Measurements from ENCODE around the gene TNIP1.

TNIP1 gene

DNA sequence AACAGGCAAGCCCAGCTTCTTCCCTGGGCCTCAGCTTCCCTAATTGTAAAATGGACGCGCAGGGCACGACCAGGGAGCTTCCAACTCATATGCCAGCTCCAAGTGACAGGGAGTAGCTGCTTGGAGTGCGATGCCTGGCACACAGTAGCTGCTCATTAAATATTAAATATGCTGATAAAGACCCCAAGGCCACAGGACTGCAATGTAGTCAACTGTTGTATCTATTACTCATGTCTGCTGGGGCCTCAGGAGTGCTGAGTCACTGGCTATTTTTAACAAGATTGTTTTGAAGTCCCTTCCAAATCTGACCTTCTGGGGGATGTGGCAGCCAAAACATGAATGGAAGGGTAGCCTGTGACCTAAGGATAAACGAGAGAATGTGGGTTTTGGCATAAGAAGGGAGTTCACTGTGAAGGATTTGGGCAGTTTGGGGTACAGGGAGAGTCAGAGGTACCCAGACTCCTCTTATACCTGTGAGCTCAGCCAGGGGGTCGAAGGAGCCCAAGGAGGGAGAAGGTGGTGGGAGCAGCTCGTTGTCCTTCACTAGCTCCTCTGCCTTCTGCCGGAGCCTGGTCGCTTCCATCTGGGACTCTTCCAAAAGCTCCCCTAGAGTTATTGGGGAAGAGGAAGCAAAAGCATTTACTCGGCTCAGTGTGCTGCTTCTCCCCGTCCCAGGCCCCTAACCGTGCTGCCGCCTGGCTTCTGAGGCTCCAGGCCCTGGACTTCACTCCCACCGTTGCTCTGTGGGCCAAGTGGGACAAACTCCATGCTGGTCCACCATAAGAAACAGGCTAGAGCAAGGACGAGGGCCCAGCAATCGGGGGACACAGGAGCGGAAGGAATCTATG, 17.5 kb downstream of the TNIP1 start:
- no peak for DNase-seq

DNA sequence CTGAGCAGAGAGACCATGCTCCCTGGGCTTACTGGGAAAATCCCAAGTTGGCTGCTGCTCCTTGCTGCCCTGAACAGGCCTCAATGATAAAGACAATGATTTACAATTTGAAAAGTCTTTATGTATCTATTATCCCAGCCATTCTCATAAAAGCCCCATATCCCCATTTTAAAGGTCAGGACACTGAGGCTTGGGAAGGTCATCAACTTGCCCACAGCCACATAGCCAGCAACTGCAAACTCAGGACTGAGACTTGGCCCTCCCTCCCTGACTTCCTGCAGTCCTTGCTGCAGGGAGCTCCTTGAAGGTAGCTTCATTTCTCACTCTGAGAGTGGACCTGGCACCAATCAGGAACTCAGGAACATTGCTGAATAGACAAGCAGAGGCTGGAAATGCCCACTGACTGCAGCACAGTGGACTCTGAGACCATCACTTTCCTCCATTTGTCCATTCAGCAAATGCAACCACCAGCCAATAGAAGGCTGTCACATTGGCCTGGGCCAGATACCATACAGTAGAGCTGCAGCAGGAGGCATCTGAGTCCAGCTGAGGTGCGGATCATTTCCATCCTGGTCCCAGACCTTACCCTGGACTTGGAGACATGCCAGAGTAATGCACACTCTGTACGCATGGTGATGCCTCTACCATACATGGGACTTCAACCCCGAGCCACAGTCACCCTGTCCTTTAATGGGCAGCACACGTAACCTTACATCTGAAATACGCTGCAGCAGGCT, 18.3 kb downstream of the TNIP1 start:
- DNase-seq, result no peak

DNA sequence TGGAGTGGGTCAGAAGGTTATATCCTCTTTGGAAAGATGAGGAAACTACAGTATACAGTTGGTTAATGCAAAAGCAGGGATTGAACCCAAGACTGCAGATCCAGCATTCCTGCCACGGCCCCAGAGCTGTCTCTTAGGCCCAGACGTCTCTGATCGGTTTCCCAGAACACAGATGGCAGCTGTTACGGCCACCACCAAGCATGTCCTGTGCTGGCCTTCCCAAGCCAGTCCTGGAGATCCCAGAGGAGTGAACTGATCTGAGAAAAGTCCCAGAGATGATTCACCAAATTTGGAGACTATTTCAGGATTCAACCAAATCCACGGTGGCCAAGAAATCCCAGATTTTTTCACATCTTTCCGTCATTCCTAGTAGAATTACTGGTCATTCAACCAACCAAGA, 20.1 kb downstream of the TNIP1 start:
- no peak for DNase-seq

DNA sequence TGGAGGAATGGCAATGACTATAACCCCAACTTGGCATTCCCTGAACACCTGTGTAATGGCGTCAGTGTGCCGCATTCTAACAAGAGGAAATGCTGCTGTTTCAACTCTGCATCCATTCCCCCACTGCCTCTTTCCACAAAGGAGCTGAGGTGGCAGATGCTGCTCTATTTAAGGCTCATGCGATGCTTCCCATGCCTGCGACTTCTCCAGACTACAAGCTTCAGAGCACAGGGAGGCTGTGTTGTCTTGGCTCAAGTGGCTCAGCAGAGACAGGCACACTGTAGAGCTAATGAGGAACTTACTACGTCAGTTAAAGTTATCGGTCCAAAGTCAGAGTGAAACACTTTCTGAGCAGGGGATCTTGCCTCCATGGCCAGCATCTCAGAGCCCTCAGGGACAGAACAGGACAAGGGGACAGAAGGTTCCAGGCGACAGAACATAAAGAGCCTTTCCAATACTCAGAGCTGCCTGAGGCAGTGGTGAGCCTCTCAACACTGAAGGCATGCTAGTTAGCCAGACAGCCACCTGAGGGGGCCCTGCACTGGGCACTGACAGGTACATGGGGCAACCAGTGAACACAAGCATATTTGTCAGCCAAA, 21.8 kb downstream of the TNIP1 start:
- no peak for DNase-seq

DNA sequence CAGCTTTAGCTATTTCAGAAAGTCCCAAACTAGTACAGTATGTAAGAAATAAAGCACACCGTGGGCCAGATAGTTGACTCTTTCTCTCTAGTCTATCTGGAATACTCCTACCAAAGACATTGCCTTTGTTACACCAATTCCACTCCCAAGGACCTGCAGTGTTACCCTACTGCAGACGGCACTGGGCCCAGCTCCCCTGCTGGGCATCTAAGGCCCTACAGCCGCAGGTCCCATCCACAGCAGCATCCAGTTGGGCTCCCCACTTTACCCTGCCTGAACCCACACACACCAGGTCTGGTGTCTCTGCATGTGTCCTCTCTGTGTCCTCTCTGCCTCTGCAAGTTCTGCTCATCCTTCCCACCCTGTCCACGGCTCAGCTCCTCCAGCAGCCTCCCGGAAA, 22.5 kb downstream of the TNIP1 start:
- DNase-seq, result no peak

DNA sequence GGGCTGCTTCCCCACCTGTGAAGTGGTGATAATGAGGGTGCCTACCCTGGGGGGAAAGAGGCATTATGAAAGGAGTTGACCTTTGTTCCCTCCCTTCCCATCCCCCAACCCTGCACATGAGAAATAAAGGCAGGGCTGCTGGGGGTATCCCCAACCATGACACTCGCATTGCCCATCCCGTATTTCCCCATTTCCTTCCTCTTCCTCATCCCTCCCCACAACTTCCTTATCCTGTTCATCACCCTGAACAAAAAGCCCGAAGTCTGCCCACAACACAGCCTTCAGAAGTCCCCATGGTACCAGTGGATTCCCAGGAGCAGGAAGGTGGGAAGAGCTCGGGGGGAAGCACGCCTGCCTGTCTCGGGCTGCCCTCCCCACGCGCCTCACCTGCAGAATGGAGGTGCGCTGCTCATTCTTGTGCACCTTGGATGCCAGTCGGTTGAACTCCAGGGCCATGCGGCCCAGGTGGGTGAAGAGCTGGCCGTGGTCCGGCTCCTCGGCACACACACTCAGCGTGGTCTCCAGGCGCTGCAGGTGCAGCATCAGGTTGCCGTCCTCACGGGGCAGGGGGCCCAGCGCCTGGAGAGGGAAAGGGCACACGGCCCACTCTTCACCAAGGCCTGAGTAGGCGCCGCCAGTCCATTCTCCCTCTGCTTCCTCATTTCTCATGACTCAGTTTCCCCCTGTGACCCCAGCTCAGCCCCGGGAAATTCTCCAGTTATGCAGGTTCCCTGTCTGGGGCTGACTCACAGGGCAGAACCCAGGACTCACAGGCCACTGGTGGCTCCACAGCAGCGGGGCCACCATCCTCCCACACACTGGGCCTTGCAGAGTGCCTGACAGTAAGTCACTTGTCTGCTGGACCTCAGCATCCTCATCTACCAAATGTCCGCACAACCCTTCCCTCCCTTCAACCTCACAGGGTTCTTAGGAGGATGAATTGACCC, 24.2 kb downstream of the TNIP1 start:
- no peak for DNase-seq

DNA sequence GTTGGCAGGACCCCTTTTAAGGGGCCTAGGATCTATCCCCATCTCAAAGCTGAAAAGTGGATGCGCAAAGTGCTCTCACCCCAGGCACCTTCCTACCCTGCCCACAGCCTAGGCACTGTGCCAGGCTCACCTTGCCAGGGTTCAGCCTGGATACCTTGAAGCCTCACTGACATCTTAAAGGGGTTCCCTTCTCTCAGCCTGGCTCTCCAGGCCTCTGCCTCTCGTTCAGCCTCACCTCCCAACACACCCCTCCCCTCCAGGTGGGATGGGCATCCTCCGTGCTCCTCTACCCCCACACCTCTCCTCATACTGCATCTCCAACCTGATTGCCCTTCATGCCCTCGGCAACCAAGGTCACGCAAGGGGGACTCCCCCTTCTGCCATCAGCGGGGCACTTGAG, 25.5 kb downstream of the TNIP1 start:
- DNase-seq, result no peak

DNA sequence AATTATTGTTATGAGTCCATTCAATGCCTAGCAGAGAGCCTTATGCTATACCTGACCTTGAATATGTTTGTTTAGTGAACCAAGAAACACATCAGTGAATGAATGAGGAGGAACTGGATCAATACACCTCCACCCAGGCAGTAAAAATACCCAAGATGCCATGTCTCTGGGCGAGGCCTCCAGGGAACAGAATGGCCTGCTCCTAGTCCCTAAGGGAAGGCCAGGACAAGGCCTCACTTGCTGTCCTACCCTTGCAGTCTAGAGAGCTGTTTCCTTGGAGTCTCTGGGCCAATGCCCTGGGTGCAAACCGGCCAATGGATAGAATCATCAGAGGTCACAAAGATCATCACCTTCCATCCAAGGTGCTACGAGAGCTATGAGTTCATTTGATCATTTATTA, 26.1 kb downstream of the TNIP1 start:
- no peak for DNase-seq

DNA sequence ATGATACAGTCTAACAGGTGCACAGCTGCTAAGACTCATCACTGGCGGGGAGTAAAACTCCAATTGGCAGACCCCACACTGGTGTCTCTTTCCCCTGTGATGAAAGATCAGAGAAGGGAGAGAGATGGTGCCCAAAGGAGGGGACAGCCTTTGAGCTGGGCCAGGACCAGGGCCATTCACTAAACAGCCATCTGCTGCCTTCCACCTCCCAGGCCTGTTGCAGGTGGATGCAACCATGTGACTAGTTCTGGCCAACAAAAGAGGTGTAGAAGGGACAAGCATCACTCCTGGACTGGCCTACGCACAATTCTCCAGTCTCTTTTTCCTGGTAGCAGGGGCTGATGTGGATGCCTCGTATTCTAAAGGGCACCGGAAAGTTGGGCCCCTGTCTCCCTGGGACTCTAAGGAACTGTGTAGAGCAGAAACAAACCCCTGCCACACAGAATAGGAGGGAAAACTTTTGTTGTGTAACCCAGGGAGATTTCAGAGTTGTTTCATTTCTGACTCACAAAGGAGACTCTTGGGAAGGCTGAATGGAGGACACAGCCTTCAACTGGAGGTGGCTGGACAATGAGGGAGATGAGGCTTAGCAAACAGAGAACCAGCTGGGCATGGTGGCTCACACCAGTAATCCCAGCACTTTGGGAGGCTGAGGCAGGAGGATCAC, 26.9 kb downstream of the TNIP1 start:
- DNase-seq, result no peak

DNA sequence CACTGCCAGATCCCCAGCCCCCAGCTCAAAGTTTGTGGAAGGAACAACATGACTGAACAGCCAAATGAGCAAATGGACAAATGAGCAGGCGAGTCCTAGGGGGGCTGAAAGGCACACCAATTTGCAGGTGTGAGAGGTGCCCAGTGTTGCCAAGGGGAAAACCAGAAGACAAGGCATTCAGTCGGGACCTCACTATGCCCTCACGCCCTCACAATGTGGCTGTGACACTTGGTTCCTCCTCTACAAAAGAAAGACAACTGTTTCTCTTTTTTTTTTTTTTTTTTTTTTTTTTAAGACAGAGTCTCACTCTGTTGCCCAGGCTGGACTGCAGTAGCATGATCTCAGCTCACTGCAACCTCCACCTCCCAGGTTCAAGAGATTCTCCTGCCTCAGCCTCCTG, 28.0 kb downstream of the TNIP1 start:
- no peak for DNase-seq

DNA sequence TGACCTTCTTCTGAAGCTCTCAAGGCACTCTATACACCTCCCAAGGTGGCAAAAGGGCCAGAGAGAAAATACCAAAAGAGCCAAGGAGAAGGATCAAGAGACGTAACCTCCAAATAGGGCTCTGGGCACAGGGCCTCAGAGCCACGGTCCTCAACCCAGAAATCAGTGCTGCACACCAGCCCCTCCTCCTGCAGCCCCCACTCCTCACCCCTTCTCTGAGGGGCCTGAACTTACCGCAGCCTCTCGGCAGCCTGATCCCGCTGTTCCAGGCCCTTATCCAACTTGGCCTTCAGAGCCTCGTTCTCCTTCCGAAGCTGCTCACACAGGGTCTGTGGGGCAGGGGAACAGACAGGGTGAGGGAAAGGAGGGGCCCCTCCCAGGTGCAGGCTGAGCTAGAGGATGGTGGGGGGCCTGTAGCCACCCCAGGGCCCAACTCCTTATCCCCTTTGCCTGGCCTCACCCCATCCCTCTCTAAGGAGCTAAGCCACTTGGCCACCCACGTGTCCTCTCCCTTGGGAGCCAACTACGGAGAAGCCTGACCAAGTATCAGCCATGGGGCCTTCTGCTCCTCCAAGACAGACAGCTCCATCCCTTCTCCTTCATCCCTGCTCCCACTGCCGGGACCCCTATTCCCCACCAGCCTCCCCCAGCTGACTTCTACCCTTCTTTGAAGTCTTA, 28.8 kb downstream of the TNIP1 start:
- DNase-seq, result no peak

DNA sequence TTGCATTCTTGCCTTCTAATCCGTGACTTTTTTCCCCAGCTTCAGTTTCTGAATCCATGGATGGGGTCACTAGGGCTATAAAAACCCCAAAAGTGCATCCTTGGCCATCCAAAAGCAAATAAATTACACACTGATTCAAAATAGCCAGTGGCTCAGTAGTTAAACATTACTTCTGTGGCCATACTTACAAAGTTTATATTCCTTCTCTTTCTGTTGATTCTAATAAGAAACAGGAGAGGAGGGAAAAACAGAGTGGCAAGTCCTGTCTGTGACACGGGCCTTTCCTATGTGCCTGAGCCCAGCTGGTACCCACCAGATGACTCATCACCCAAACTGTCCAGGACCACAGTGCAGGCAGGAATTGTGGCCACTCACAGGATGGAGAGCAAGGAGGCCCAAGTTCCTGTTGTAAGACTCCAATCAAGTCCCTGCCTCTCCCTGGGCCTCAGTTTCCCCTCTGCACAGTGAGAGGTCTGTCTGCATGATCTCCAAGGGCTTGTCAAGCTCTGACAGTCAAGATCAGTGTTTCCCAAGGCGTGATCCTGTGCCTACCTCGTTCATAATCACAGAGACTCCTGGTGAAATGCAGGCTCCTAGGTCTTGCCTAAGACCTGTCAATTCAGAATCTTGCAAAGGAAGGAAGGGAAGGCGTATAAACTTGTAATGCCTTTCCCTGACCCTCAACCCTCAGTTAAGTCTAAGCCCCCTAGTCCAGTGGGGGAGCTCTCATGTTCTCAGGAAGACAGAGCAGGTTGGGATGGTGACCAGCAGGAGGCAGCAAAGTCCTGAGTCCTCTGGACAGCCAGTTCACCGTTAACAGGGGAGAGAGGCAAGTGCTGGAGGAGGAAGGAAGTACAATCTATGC, 29.5 kb downstream of the TNIP1 start:
- DNase-seq, result peak; percentile 75

DNA sequence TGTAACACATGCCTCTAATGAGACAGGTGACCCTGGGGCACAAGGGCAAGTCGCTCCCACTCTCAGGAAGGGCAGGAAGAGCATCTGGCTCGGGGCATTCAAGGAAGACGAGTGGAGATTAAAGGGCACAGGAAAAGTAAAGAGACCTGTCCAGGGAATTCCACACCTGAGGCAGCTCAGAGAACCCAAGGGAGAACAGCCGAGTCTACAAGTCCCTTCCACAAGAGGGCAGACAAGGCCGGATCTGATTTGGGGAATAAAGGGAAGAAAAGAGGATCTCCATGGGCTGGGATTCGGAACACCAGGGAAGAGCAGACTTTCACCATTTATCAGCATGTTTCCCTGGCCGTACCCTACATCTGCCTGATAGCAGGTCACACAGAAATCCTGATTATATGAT, 32.3 kb downstream of the TNIP1 start:
- DNase-seq, result no peak

DNA sequence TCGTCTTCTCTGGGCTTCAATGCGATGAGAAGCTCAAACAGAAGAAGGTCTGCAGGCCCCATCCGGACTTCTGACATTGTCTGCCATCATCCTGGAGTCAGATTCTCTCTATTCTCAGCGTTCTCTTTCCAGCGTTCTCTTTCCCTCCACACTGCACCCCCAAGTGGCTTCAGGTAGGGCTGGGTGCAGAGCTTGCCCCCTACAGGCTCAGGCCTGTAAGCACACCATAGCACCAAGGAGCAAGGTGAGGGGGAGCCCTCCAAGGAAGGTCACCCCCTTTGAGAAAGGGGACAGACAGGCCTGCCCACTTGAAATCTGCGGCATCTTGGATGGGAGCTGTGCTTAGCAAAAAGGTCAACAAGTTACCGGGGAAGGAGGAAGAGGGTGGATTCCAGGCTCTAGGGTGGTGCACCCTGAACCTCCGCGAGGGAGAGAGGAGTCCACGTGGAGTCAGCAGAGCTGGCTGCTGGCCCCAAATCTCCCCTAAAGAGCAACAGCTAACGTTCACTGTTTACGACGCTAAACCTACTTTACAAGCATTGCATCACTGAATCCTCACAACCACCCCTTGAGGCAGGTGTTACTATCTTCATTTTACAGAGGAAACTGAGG, 32.9 kb downstream of the TNIP1 start:
- DNase-seq, result peak; percentile 31

DNA sequence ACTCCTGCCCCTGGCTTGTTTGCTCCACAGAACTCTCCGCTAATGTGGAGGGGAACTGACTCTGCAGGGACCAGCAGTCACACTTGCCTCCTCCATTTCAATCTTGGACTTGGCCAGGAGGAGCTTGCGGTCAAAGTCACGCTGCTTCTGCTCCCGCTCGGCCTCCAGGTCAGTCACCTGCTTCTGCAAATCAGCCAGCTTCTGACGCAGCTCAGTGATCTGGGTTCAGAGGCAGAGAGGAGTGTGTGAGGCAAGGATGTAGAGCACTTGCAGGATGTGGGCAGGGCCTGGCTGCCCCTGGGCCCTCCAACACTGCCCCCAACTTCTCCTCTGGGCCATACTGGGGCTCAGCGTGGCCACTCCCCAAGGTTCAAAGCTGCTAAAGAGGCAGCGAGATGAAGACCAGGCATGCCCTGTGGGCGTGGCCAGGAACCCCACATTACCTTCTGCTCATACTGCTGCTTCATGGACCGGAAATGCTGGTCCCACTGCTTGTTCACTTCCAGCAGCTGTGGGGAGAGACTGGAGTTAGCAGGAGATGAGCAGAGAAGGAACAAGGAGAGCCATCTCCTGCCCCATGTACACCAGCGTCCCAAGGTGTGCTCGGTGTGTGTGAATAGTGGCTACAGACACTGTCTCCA, 38.3 kb downstream of the TNIP1 start:
- no peak for DNase-seq

DNA sequence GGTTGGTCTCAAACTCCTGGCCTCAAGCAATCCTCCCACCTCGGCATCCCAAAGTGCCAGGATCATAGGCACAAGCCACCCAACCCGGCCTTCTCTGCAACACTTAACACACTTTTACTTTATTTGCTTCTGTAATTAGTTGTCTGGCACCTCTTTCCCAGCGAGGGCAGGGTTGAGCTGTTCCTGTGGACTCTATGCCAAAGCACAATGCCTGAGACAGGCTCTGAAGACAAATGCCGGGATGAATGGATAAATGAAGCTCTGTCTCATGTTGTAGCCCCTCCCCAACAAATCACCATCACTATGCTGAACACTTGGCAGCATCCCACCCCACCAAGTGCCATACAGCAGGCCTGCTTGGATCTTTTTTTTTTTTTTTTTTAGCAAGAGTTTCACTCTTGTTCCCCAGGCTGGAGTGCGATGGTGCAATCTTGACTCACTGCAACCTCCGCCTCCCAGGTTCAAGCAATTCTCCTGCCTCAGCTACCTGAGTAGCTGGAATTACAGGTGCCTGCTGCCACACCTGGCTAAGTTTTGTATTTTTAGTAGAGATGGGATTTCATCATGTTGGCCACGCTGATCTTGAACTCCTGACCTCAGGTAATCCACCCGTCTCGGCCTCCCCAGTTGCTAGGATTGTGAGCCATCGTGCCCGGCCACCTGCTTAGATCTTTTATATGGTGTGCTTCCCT, 39.1 kb downstream of the TNIP1 start:
- DNase-seq, result no peak

DNA sequence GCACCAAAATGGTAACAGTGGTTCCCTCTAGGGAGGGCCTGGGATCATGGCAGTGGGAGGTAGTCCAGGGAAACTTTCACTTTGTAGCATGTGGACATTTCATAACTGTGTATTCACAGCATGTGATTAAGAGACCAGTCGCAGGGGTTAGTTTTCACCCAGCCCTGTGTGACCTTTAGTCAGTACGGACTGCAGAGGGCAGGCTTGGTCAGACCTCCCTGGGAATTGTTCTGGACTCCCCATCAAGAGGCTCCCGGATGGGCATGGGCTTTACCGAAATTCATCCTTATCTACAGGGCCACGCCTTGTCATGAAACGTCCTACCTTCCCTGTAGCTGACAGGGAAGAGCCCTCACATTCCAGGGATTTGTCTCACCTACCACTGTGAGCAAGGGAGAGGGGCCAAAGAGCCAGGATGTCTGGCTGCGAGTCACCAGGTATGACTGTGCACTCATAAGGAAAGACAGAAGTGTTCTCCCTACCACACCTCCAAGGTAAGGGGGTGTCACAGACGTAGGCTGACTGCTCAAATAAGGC, 40.6 kb downstream of the TNIP1 start:
- DNase-seq, result no peak

DNA sequence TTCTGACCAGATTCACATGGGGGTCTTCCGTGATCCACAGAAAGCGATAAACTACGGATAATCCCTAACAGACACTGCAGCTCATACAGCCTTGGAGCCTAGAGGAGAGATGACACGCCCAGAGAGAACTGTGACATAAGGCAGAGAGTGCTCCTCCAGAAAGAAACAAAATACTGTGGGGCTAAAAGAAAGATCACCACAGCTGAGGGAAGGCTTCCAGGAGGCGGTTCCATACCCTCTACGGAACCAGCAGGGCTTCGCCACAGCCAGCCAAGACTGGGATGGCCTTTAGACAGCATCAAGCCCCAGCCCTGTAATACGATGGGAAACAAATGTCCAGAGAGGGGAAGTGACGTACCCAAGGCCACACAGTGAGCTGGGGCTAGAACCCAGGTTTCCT, 41.2 kb downstream of the TNIP1 start:
- no peak for DNase-seq

DNA sequence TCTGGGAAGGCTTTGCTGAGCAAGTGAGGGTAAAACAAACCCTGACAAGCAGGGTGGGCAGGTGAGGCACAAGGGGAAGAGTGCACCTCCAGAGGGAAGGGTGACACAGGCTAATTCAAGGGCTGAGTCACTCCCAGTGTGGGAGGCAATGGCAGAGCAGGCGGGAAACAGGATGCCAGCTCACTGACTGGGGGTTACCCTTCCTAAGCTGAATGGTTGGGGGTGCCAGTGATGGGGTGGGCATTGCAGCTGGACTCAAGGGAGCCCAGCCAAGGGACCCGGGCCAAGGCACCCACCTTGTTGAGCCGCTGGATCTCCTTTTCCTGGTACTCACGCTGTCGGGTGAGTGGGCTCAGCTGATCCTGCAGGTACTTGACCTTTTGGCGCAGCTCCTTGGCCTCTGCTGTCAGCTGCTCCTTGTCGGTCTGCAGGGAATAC, 42.0 kb downstream of the TNIP1 start:
- DNase-seq, result peak; percentile 25
